Pancreas (tissue), 10 donors: ENCODE measurements around the gene SMYD3. TPM values are rescaled to one million over a fixed set of nuclear protein-coding genes. Genes with fewer than 3 reads are reported as not detected.
A peak's percentile ranks its signal among the peaks of the same experiment; 100 is the strongest.

Source experiments
- ATAC-seq, 4 donors: fragments of 200-7000 bp; cut with Tn5 transposase; one replicate each; pipeline versions ENCODE4 v1.8.0 to v1.9.1; 2020; ENCODE audit warnings: mild to moderate bottlenecking in 4 of 4, moderate library complexity in 4 of 4
- DNase-seq, 6 donors: peaks; one replicate each; pipeline ENCODE4 v3.0.0-alpha.2; 2020
- FAIRE-seq: peaks from 2 replicates; lab custom pipeline; 2012; peaks lifted over from hg19 to GRCh38; lab: Jason Lieb, UNC
- H3K27ac ChIP-seq, 4 donors: fragments of 200-600 bp; sonication (generic); 1 replicate in 3 of 4; 2 replicates in 1 of 4; pipeline versions ENCODE4 v1.5.0 to v1.8.0; 2020
- H3K27me3 ChIP-seq, 4 donors: fragments of 200-600 bp; one replicate each; pipeline ENCODE4 v1.8.0; 2021
- H3K36me3 ChIP-seq, 3 donors: fragments of 200-600 bp; sonication (generic) in 1 of 3; one replicate each; pipeline versions ENCODE4 v1.5.0 to v1.8.0; 2020 to 2021
- H3K4me1 ChIP-seq, 3 donors: fragments of 200-600 bp; one replicate each; pipeline ENCODE4 v1.8.0; 2021
- H3K4me3 ChIP-seq, 4 donors: fragments of 200-600 bp; sonication (generic) in 2 of 4; one replicate each; pipeline versions ENCODE4 v1.5.0 to v1.8.0; 2020 to 2021
- H3K9me3 ChIP-seq, 4 donors: fragments of 200-600 bp; one replicate each; pipeline ENCODE4 v1.8.0; 2021
- WGBS, 2 donors: extraction: QIAGEN DNeasy Blood & Tissue Kit; methylation state at CpG; one replicate each; pipeline ENCODE4 v1.1.7; 2013; 5-methylcytosine and 5-hydroxymethylcytosine counted together
- intact Hi-C, 3 donors: fragments of 100-400 bp; cut with DNase I; formaldehyde crosslinking; loops; one replicate each; pipeline versions ENCODE4 v1.11.1 to v1.14.2; 2022
- polyA plus RNA-seq, 2 donors: library from polyadenylated mRNA; stranded (reverse); fragments of 200-250 nt; gene quantifications; one replicate each; pipeline ENCODE4 v1.2.3, GENCODE V29; 2013
- total RNA-seq, 6 donors: library from RNA; stranded (reverse); fragmentation: NEBNext Ultra II Directional in 4 of 6; extraction: Animal tissue kit (Norgen Biotek cat#: 25700) in 4 of 6; gene quantifications; one replicate each; pipeline versions ENCODE4 v1.2.1 to v1.2.4, GENCODE V29; 2021 to 2023
- TF ChIP-seq, protein P1 (sequence below), 4 donors: fragments of 200-600 bp; sonication (generic) in 3 of 4; IDR thresholded peaks; one replicate each; pipeline versions ENCODE4 v1.5.0 to v1.8.0; 2021; ENCODE audit warnings: antibody characterized with exemption in 4 of 4
- donor health status: healthy with polysubstance abuse.
- donor health status: DM: no; HTN: no; CAD: no; lungs with moderate emphysema.
- donor health status: DM: no; HTN: no; CAD: no.
- donor health status: control.
- donor health status: control.
- donor health status: Bipolar disorder and iron deficiency.
- donor health status: DM: yes; HTN: yes; CAD: no.
- donor health status: DM: no; HTN: no; CAD: no.
- donor health status: DM: no; HTN: no; CAD: no.
- donor health status: DM: yes; HTN: yes; CAD: no.

SMYD3 gene
- total and polyA plus RNA-seq, 8 donors: 4.6 to 10.5 (median 6.7) TPM

DNA sequence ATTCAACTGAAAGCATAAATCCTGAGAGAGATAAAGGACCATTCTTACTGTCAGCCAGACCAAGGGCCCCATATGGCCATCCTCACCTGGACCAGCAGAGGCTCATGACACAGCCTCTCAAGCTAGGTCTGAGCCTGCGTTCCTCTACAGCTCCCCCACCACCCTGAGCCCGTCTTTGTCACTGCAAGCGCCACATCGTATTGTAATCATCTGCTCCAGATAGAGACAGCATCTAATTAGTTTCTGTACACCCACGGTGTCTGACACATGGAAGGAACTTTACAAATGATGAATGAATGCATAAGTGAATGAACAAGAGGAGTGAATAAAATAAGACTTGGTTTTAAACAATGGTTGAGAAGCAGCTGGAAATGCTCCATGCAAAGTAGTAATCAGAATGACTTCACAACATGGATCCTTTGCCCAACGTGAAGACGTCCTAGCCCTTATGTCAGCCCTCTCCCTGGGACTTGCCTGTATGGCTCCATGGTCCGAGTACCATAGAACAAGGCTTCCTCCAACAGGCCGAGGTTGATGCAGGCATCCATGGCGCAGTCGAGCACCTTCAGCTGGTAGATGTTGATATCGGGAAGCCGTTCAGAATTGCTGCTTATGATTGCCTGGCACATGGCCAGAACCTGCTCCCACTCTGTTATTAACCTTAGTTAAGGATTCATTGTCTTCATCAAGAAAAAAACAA, 648.9 kb downstream of the SMYD3 start:
- H3K36me3 ChIP-seq: no peaks in the 10 kb centered on the region
- H3K9me3 ChIP-seq: no peaks in the 10 kb centered on the region
- FAIRE-seq (no peak), ATAC-seq (no peak), DNase-seq (no peak)
- TF ChIP-seq, protein P1, sequence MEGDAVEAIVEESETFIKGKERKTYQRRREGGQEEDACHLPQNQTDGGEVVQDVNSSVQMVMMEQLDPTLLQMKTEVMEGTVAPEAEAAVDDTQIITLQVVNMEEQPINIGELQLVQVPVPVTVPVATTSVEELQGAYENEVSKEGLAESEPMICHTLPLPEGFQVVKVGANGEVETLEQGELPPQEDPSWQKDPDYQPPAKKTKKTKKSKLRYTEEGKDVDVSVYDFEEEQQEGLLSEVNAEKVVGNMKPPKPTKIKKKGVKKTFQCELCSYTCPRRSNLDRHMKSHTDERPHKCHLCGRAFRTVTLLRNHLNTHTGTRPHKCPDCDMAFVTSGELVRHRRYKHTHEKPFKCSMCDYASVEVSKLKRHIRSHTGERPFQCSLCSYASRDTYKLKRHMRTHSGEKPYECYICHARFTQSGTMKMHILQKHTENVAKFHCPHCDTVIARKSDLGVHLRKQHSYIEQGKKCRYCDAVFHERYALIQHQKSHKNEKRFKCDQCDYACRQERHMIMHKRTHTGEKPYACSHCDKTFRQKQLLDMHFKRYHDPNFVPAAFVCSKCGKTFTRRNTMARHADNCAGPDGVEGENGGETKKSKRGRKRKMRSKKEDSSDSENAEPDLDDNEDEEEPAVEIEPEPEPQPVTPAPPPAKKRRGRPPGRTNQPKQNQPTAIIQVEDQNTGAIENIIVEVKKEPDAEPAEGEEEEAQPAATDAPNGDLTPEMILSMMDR (IDR thresholded peaks at IDR 0.05): no peak
- WGBS, 2 donors: 92% methylated on average over 13 of the region's 13 CpGs
- H3K4me3 ChIP-seq: no peak overlapping the region
- intact Hi-C loops: no loop called here
- no peak overlapping the region for H3K27ac ChIP-seq
- no peaks in the 10 kb centered on the region for H3K4me1 ChIP-seq
- H3K27me3 ChIP-seq: no peaks in the 10 kb centered on the region

DNA sequence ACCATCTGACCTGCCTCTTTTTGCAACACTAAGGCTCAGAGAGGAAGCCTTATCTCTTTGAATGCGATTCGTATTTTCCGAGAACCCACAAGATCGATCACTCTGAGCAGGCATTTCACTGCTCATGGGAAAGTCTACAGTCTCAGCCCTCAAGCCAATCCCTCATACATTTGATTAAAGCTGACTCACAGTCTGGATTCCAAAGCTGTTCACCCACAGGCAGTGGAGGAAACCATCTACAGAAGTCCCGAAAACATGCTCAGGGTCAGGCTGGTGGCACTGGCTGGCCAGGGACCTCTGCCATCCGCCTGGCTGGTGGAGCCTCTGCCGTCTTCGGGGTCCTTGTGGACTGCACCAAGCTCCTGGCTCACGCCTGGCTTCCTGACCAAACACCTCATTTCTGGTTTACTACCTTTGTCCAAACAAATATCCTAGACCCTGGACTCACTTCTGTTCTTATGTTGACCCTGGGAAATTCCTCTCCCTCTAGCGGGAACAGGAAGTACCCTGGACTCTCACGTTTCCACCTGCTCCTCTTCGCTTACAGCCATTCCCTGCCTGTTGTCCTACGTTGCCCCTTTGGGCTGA, 650.0 kb downstream of the SMYD3 start:
- no peak overlapping the region for H3K4me3 ChIP-seq
- intact Hi-C loops: no loop called here
- ATAC-seq (peak; percentile 52 to 80 (median 68)), FAIRE-seq (no peak), DNase-seq (peak in 1 of 6 donors; percentile 21)
- no peaks in the 10 kb centered on the region for H3K4me1 ChIP-seq
- peak overlapping the region in 3 of 4 donors; percentile 10 to 30 (median 20) for H3K27ac ChIP-seq
- no peaks in the 10 kb centered on the region for H3K9me3 ChIP-seq
- TF ChIP-seq, protein P1 (IDR thresholded peaks at IDR 0.05): no peak
- no peaks in the 10 kb centered on the region for H3K36me3 ChIP-seq
- 52 to 58% methylated on average over 13 of the region's 13 CpGs for WGBS, 2 donors
- H3K27me3 ChIP-seq: no peaks in the 10 kb centered on the region

DNA sequence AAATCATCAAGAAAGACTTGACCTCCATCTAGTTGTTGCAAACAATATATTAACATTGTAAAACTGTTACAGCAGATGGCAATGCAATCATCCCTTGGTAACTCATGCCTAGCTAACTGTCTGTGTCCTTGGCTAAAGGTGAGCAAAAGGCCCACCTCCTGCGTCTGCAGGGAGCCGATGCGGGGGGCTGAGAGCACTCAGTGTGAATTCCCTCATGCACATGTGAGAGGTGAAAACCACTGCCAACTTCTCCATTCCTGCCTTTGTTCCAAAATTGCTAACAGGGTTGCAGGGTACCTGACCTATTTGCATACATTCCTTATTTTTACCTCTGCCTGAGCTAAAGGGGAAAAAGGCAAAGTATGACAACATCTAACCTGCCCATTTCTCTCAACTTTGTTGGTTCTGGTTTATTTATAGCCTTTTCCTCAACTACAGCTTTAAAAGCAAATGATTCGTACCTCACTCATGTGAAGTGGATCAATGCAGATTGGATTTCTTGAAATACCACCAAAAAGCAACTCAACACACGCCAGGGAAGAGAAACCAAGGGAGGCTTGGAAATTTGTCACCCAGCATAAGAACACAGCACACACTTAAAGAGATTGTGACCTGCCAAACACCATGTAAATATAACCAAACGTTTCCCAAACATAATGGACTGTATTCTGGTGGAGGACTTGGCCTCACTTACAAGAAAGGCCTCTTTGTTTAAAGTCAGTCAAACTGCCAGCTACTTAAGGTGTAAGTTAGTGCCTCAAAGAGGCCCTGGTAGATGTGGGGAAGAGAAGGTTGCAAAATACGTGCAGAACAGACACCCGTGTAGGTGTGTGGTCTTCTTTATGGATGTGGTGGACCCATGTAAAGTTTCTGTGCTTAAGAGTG, 651.0 kb downstream of the SMYD3 start:
- Histone ChIP-seq H3K27me3 (no peaks in the 10 kb centered on the region), H3K27ac (peak overlapping the region in 3 of 4 donors; percentile 10 to 30 (median 20)), H3K9me3 (no peaks in the 10 kb centered on the region), H3K36me3 (no peaks in the 10 kb centered on the region), H3K4me3 (no peak overlapping the region), H3K4me1 (no peaks in the 10 kb centered on the region)
- WGBS, 2 donors: 66 to 74% methylated on average over 8 of the region's 8 CpGs
- ATAC-seq (no peak), FAIRE-seq (no peak), DNase-seq (no peak)
- intact Hi-C loops: no loop called here
- TF ChIP-seq, protein P1 (IDR thresholded peaks at IDR 0.05): no peak

DNA sequence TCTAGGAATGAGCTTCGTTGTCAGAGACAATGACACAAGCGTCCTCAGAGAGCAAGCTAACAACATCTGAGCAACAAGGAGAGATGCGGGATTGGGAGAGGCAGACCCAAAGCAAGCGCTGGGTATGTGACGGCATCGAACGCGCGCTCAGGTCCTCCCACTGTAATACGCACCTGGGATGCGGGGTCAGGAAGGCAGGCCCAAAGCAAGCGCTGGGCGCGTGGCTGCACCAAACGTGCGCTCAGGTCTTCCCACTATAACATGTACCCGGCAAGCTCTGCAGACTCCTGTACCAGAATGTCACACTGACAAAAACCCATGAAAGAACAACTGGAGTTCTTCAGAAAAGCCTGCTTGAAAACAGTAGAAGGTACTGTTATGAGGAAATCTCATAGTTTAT, 653.8 kb downstream of the SMYD3 start:
- no peaks in the 10 kb centered on the region for H3K27me3 ChIP-seq
- FAIRE-seq: no peak
- intact Hi-C loops: no loop called here
- TF ChIP-seq, protein P1 (IDR thresholded peaks at IDR 0.05): no peak
- H3K9me3 ChIP-seq: no peaks in the 10 kb centered on the region
- no peak for ATAC-seq
- H3K4me3 ChIP-seq: no peak overlapping the region
- no peaks in the 10 kb centered on the region for H3K36me3 ChIP-seq
- H3K4me1 ChIP-seq: no peaks in the 10 kb centered on the region
- DNase-seq: no peak
- 95 to 96% methylated on average over 17 of the region's 17 CpGs for whole genome bisulfite sequencing, 2 donors
- no peak overlapping the region for H3K27ac ChIP-seq
